Skeletal muscle satellite cell (primary cell): ENCODE results near the gene SLC13A4.
"Not testable (repeated sequence)": the region's sequence is repeated elsewhere in the genome, so short reads cannot be mapped to it uniquely, and the experiment has no call there.

Experiments used
- H3K27me3 ChIP-seq: 2 replicates; pipeline ENCODE4 v1.7.0; 2013; ENCODE audit warnings: low read length; ENCODE audit not compliant: control insufficient read depth, insufficient read depth
- H3K36me3 ChIP-seq: 2 replicates; pipeline ENCODE4 v1.7.0; 2013; ENCODE audit warnings: mild to moderate bottlenecking, control low read depth, low read length; ENCODE audit not compliant: insufficient read depth
- H3K4me1 ChIP-seq: 2 replicates; pipeline ENCODE4 v1.7.0; 2013; ENCODE audit warnings: low read length; ENCODE audit not compliant: control insufficient read depth, insufficient read depth
- H3K4me2 ChIP-seq: 2 replicates; pipeline ENCODE4 v1.7.0; 2013; ENCODE audit warnings: mild to moderate bottlenecking, low read length
- H3K4me3 ChIP-seq: 2 replicates; pipeline ENCODE4 v1.7.0; 2013; ENCODE audit warnings: low read length
- H3K9ac ChIP-seq: 2 replicates; pipeline ENCODE4 v1.7.0; 2013; ENCODE audit warnings: mild to moderate bottlenecking, low read depth, low read length, moderate library complexity
- H3K9me3 ChIP-seq: replicated peaks from 2 replicates; pipeline ENCODE4 v1.7.0; 2013; ENCODE audit warnings: mild to moderate bottlenecking, control low read depth, low read length

The SLC13A4 gene

DNA sequence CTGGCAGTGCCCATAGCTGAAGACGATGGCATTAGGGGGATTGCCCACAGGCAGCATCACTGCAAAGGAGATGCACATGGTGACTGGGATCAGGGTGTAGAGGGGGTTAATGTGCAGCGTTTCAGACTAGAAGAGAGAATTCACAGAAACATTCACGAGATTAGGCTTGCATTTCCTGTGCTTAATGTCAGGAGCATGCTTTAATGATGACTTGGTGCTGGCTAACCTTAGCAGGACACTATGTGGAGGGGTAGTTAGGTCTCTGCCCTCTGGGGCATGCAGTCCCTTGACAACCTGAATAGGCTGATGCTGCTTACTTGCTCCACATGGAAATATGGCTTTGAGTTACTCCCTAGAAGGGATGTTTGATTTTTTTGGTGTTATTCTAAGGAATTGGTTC lies 43.9 kb downstream of the SLC13A4 start:
- Histone ChIP-seq H3K36me3 (peaks cover 11% of the 10 kb centered on the region), H3K4me3 (no peak overlapping the region), H3K9me3 (no peaks in the 10 kb centered on the region), H3K4me1 (peaks cover 31% of the 10 kb centered on the region), H3K4me2 (peak overlapping the region; percentile 13), H3K27me3 (no peaks in the 10 kb centered on the region), H3K9ac (no peak overlapping the region)

DNA sequence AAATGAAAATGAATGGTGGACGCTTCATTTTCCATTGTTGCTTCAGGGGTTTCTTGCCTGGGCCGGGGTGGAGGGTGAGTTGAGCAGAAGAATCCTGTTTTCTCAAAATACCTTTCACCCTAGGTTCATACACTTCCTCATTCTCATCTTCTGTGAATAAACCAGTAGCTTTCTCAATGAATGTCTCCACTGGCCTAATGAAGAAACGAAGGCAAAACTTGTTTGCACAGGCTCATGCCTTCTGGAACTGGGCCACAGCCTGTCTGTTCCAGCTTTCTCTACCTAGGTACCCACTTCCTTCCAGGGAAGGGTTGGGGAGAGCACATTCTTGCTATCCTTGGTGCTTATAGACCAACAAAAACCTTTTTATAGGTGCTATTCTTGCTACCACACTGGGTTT lies 44.4 kb downstream of the SLC13A4 start:
- H3K4me3 ChIP-seq: no peak overlapping the region
- H3K27me3 ChIP-seq: no peaks in the 10 kb centered on the region
- H3K9me3 ChIP-seq: no peaks in the 10 kb centered on the region
- peaks cover 11% of the 10 kb centered on the region for H3K36me3 ChIP-seq
- peaks cover 36% of the 10 kb centered on the region for H3K4me1 ChIP-seq
- no peak overlapping the region for H3K4me2 ChIP-seq
- no peak overlapping the region for H3K9ac ChIP-seq

DNA sequence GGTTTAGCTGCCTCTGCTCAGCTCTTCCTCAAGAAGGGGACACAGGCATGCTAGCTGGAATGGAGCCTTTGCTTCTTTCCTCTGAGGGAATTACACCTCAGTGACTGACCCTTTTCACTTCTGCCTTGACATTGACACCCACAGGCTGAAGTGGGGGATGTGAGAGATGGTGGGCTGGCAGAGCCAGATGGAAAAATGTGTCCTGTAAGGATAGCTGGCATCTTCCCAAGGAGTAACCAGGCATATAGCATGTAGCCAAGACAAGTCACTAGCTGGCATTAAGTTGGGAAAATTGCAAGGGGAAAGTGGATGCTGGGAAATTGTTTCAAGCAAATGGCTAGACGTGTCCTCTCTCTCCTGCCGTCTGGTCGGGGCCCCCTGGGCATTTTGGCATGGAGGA lies 45.8 kb downstream of the SLC13A4 start:
- Histone ChIP-seq H3K27me3 (no peaks in the 10 kb centered on the region), H3K4me2 (no peak overlapping the region), H3K36me3 (peaks cover 15% of the 10 kb centered on the region), H3K9me3 (no peaks in the 10 kb centered on the region), H3K4me1 (peaks cover 50% of the 10 kb centered on the region), H3K9ac (no peak overlapping the region), H3K4me3 (no peak overlapping the region)

DNA sequence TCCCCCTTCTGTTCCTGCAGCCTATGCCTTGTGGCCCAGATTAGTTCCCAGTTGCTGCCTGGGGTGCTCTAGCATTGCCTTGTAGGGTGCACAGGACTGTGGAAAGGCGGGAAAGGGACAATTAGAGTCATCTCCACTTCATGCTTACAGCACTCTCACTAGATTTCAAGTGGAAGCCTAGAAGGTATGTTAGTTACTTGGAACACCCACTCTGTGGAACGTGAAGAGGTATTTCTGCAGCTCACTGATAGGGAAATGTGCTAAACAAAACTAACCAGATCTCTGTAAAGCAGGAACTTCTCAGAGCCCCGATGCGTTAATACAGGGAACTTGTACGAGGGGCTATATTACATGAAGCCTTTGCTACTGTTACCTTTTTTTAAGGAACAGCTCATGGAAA lies 46.2 kb downstream of the SLC13A4 start:
- Histone ChIP-seq H3K36me3 (peaks cover 19% of the 10 kb centered on the region), H3K27me3 (no peaks in the 10 kb centered on the region), H3K4me2 (no peak overlapping the region), H3K9ac (no peak overlapping the region), H3K4me1 (peaks cover 54% of the 10 kb centered on the region), H3K9me3 (no peaks in the 10 kb centered on the region), H3K4me3 (no peak overlapping the region)

DNA sequence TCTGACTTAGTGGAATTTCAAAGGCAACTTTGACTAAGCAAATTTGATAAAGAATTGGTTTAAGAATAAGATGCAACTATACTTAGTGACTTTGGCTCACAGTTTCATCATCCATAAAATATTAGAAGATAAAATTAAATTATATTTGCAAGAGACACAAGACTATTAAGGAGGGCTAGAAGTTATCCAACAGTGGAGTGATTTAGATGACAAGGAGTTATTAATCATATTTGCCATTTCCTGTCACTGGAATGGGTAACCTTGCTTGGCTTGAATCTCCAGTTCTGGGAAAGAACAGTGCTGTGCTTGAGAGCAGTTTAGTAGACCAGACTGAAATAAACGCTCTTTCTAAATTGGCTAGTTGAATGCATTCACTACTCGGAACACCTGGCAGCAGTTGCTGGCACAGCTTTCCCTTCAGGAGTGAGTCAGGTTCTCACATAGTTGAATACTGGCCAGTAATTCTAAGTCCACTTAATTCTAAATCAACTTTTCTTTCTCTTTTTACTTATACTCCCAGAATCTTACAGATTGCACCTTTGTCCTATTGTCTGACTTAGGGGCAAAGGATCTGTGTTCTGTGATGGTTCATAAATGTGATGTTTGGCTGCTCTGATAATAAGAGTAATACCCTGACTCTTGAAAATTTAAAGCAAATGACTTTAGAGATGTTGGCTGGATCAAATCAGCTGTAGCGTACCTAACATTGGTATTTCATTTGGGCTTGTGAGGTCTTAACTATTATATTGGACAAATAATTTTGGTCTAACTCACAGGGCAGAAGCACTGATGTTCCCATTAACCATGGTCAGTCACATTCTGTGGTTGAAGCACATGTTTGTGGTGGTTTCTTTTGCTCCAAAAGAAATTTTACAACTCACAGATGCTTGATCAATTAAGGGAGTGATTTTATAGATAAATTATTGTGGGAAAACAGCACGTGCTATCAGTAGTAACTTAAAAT lies 49.1 kb downstream of the SLC13A4 start:
- Histone ChIP-seq H3K4me2 (peak overlapping the region; percentile 29), H3K4me1 (peaks cover 36% of the 10 kb centered on the region), H3K36me3 (peaks cover 28% of the 10 kb centered on the region), H3K4me3 (no peak overlapping the region), H3K9ac (peak overlapping the region; percentile 43), H3K27me3 (no peaks in the 10 kb centered on the region), H3K9me3 (no peaks in the 10 kb centered on the region)

DNA sequence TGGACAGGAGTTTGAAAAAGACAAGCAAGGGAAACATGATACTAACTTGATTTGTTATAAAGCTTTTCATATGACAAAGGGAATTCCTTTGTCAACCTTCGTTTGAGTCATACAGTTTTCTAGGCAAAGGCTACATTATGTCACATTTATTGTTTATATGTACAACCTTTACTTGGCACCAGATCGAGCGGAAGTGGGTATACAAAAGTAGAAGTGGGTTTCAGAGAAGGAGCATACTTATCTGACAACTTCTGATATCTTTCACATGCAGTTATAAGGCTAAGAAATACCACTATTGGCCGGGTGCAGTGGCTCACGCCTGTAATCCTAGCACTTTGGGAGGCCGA lies 54.7 kb downstream of the SLC13A4 start:
- H3K4me2 ChIP-seq: peak overlapping the region; percentile 49
- peaks cover 49% of the 10 kb centered on the region for H3K4me1 ChIP-seq
- no peaks in the 10 kb centered on the region for H3K9me3 ChIP-seq
- H3K36me3 ChIP-seq: peaks cover 19% of the 10 kb centered on the region
- no peaks in the 10 kb centered on the region for H3K27me3 ChIP-seq
- H3K4me3 ChIP-seq: no peak overlapping the region
- H3K9ac ChIP-seq: peak overlapping the region; percentile 37

DNA sequence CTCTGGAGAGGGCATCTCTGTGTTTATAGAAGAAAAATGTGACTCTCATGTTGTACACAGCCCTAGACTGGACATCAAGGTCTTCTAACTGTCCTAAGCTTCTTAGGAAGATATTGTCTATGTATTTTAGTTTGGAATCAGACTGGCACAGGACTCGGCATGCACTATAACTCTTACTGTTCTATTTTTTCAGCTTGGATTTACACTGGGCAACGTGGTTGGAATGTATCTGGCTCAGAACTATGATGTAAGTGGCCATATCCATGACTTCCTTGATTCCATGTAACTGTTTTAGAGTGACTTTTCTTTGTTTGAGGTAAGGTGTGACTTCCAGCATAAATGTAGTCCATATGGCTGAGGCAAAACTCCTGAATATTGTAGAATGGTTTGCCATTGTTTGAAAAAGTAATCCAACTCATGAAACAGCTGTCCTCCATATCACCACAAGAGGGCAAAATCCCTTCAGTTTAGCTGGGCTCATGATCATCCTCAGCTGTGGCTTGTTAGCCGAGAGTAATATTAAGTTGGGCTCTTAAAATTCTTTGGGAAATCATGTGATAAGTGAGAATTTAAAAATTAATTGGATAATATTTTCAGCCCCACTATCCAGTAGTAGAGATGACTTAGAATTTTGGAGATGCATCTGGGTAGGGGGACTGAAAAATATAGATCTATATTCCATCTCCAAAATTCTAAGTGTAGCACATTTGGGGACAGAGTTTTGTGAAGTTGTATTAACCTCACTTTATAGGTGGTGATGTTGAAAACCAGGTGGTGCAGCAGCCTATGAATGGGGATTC lies 55.2 kb downstream of the SLC13A4 start:
- H3K4me3 ChIP-seq: no peak overlapping the region
- peak overlapping the region; percentile 49 for H3K4me2 ChIP-seq
- H3K9me3 ChIP-seq: no peaks in the 10 kb centered on the region
- H3K4me1 ChIP-seq: peaks cover 43% of the 10 kb centered on the region
- peak overlapping the region; percentile 37 for H3K9ac ChIP-seq
- H3K36me3 ChIP-seq: peaks cover 15% of the 10 kb centered on the region
- no peaks in the 10 kb centered on the region for H3K27me3 ChIP-seq

DNA sequence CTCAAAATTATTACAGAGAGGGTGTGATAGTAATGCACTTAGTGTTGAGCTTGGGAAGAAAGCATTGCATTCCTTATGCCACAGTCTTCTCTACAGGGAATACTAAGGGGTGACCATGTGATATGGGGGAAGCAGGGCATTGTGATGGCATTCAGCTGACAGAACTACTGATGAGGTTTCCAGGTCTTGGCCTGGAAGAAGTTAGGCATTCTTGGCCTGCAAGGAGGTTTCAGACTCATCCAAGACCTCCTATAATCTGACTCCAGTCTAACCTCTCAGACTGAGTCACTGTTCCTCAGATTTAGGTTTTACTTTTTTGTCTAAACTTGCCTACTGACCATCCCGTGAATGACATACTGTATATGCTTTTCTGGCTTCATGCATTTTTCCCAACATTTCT lies 57.8 kb downstream of the SLC13A4 start:
- Histone ChIP-seq H3K36me3 (no peaks in the 10 kb centered on the region), H3K4me2 (peak overlapping the region; percentile 50), H3K4me1 (peaks cover 39% of the 10 kb centered on the region), H3K4me3 (no peak overlapping the region), H3K9me3 (no peaks in the 10 kb centered on the region), H3K27me3 (no peaks in the 10 kb centered on the region), H3K9ac (peak overlapping the region; percentile 43)

DNA sequence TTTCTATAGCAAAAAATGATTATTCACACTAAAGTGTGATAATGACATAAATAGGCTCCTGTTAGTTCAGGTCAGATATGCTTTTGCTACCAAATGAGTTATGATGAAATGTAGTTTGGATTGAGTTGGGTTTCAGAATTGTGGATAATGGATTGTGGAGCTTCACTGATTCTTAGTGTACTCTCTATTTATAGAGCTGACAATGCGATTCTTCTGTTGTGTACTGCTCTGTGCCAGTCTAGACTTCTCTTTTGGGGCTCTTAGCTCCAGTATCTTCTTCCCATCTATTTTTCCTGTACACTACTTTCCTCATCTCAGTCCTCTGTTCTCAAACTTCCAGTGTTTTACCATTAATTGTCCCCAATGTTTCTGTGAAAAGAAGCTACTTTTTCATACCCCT lies 58.2 kb downstream of the SLC13A4 start:
- Histone ChIP-seq H3K36me3 (no peaks in the 10 kb centered on the region), H3K9me3 (no peaks in the 10 kb centered on the region), H3K4me1 (peaks cover 43% of the 10 kb centered on the region), H3K9ac (peak overlapping the region; percentile 32), H3K4me3 (no peak overlapping the region), H3K27me3 (no peaks in the 10 kb centered on the region), H3K4me2 (peak overlapping the region; percentile 50)

DNA sequence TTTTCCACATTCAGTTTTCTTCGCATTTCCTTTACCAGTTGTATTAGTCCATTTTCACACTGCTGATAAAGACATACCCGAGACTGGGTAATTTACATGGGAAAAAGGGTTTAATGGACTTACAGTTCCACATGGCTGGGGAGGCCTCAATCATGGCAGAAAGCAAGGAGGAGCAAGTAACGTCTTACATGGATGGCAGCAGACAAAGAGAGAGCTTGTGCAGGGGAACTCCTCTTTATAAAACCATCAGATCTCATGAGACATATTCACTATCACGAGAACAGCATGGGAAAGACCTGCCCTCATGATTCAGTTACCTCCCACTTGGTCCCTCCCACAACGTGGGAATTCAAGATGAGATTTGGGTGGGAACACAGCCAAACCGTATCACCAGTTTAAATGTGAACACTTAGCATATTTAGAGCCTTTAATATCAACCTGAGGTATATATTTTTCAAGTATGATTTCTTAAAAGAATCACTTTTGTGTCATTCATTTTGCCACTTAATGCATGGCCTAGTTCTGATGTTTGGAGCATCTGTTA lies 59.1 kb downstream of the SLC13A4 start:
- H3K4me3 ChIP-seq, H3K4me2 ChIP-seq, H3K9ac ChIP-seq, H3K27me3 ChIP-seq, H3K36me3 ChIP-seq, H3K9me3 ChIP-seq: not testable (repeated sequence)
- H3K4me1 ChIP-seq: peaks cover 52% of the 10 kb centered on the region

DNA sequence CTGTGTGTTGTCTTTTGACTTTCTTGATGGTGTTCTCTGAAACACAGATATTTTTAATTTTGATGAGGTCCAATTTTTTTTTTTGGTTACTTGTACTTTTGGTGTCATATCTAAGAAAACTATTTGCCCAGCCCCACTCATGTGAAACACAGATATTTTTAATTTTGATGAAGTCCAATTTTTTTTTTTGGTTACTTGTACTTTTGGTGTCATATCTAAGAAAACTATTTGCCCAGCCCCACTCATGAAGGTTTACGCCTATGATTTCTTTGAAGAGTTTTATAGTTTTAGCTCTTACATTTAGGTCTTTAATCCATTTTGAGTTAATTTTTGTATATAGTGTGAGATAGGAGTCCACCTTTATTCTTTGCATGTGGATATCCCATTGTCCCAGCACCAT lies 60.4 kb downstream of the SLC13A4 start:
- not testable (repeated sequence) for H3K4me3 ChIP-seq, H3K9ac ChIP-seq, H3K36me3 ChIP-seq, H3K4me2 ChIP-seq, H3K9me3 ChIP-seq, H3K27me3 ChIP-seq
- H3K4me1 ChIP-seq: peaks cover 49% of the 10 kb centered on the region
